H54 (cell line): ENCODE results near the gene SLC15A1.

Experiments used
- DNase-seq: peaks from one replicate; pipeline ENCODE4 v3.0.0; 2011; ENCODE audit warnings: low spot score, mixed read lengths; ENCODE audit not compliant: insufficient read length
- FAIRE-seq: peaks from 3 replicates; lab custom pipeline; 2011; peaks lifted over from hg19 to GRCh38; lab: Jason Lieb, UNC
- POLR2A ChIP-seq: IDR thresholded peaks from 2 replicates; pipeline ENCODE4 v1.6.1; 2011; ENCODE audit warnings: low read depth, mild to moderate bottlenecking, low read length

SLC15A1 gene

GRCh38 chr13:98752467-98753290, at the start of gene SLC15A1:
Gene SLC15A1 (minus strand): TSS chr13:98752672. CDS start chr13:98752598, 74 bp downstream.
- FAIRE-seq (no peak), DNase-seq (no peak)
- TF ChIP-seq POLR2A, result no peak

- no peak for TF ChIP-seq POLR2A
- no peak for DNase-seq
- peak; percentile 58 for FAIRE-seq
These were observed 49.4 kb upstream of the SLC15A1 start for GRCh38 chr13:98801626-98802418.

- FAIRE-seq (no peak), DNase-seq (no peak)
- no peak for TF ChIP-seq POLR2A
These were observed 47.6 kb upstream of the SLC15A1 start for GRCh38 chr13:98800078-98800477.

- DNase-seq (no peak), FAIRE-seq (no peak)
- TF ChIP-seq POLR2A, result no peak
These were observed 46.6 kb upstream of the SLC15A1 start for GRCh38 chr13:98798849-98799645.

- FAIRE-seq (no peak), DNase-seq (no peak)
- no peak for TF ChIP-seq POLR2A
These were observed 45.0 kb upstream of the SLC15A1 start for GRCh38 chr13:98797456-98797855.

DNA sequence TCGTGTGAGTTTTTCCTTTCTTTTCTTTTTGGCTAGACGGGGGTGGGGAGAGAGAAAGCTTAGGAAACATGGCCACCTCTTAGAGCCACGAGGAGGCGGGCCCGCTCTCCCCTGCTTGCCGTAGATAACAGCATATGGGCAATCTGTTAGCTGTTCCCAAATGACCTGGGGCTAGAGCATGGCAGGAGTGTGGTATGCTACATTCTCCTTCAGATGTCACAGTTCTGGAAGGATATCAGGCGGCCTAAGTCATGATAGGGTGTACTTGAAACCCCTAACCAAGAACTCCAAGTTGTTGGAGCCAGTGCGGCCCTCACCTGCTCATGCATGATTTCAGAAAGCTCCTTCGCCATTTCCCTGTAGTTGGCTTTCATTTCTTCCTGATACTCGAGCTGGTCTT, 44.3 kb upstream of the SLC15A1 start:
- DNase-seq, result no peak
- no peak for FAIRE-seq
- no peak for TF ChIP-seq POLR2A

GRCh38 chr13:98796191-98796590, 43.7 kb upstream of the SLC15A1 start:
- no peak for DNase-seq
- FAIRE-seq, result peak; percentile 70
- no peak for TF ChIP-seq POLR2A

- no peak for TF ChIP-seq POLR2A
- FAIRE-seq (no peak), DNase-seq (no peak)
These were observed 42.7 kb upstream of the SLC15A1 start for GRCh38 chr13:98795220-98795619.

- FAIRE-seq (peak; percentile 50), DNase-seq (no peak)
- TF ChIP-seq POLR2A, result no peak
These were observed 42.0 kb upstream of the SLC15A1 start for GRCh38 chr13:98794498-98794897.

DNA sequence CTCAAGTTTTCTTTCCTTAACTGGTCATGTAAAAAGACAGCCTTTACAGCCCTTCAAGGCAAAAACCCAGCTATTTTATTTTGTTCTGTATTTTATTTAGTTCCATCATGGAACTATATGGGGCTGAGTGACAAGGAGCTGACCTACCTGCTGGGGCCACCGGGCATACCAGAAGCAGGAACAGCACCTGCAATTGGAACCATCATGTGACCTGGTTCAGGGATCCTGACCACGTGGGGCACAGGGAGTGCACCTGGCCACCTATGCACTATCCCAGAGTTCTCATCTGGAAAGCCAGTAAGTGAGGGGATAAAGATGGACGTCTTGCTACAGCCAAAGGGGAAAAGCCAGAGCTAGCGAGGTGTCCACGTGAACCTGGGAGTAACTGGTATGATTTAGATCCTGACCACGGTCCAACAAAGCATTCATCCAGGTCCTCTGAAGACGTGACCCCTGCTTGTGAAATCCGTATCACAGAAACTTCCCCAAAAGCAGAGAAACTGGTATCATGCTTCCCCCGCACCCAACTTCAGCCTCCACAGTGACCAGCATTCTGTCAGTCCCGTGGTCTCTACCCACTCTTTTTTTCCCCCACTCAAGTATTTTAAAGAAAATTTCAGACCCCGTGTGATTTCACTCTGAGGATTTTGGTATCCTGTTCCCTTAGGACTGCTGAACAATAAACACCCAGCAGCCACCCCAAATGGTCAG, 40.5 kb upstream of the SLC15A1 start:
- DNase-seq, result no peak
- no peak for TF ChIP-seq POLR2A
- no peak for FAIRE-seq

GRCh38 chr13:98792321-98792720, 39.8 kb upstream of the SLC15A1 start:
- TF ChIP-seq POLR2A, result no peak
- DNase-seq (no peak), FAIRE-seq (no peak)

DNA sequence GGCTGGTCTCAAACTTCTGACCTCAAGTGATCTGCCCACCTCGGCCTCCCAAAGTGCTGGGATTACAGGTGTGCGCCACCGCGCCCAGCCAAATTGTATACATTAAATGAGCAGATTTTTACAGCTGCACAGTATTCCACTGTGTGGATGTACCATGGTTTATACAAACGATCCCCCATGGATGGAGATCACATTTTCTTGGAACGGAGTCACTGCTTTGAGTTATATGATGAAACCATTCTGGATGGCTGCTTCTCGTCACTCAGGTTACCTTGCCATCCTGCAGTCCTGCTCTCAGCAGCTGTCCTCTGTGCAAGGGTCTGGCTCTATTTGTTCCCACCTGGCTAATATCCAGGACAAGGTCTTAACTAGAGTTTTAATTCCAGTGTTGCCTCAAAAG, 39.1 kb upstream of the SLC15A1 start:
- FAIRE-seq (no peak), DNase-seq (no peak)
- no peak for TF ChIP-seq POLR2A

- FAIRE-seq, result no peak
- no peak for TF ChIP-seq POLR2A
- no peak for DNase-seq
These were observed 35.5 kb upstream of the SLC15A1 start for GRCh38 chr13:98787996-98788395.
